RWPE1 (cell line): Measurements from ENCODE around the gene TCF12.

Experiments
- CTCF ChIA-PET: fragments of 350-600 bp; sonication (Branson Sonifier 250); formaldehyde crosslinking; extraction: SDS; loops from one replicate; lab custom pipeline; 2021; lab: Yijun Ruan, JAX
- POLR2A ChIA-PET: fragments of 400-600 bp; formaldehyde crosslinking; extraction: SDS; loops from one replicate; lab custom pipeline; 2020; ENCODE audit warnings: antibody characterized with exemption; ENCODE audit not compliant: low non-redundant PET; lab: Yijun Ruan, JAX
- DNase-seq: peaks from one replicate; pipeline ENCODE4 v3.0.0; 2012; ENCODE audit warnings: low spot score
- H3K27ac ChIP-seq: fragments of 450-650 bp; 2 replicates; pipeline ENCODE4 v1.5.1; 2017
- TF ChIP-seq, protein P1 (sequence below): fragments of 450-650 bp; conservative IDR thresholded peaks from 2 replicates; pipeline ENCODE4 v1.5.1; 2017; ENCODE audit warnings: low read depth, mild to moderate bottlenecking

TCF12 gene

DNA sequence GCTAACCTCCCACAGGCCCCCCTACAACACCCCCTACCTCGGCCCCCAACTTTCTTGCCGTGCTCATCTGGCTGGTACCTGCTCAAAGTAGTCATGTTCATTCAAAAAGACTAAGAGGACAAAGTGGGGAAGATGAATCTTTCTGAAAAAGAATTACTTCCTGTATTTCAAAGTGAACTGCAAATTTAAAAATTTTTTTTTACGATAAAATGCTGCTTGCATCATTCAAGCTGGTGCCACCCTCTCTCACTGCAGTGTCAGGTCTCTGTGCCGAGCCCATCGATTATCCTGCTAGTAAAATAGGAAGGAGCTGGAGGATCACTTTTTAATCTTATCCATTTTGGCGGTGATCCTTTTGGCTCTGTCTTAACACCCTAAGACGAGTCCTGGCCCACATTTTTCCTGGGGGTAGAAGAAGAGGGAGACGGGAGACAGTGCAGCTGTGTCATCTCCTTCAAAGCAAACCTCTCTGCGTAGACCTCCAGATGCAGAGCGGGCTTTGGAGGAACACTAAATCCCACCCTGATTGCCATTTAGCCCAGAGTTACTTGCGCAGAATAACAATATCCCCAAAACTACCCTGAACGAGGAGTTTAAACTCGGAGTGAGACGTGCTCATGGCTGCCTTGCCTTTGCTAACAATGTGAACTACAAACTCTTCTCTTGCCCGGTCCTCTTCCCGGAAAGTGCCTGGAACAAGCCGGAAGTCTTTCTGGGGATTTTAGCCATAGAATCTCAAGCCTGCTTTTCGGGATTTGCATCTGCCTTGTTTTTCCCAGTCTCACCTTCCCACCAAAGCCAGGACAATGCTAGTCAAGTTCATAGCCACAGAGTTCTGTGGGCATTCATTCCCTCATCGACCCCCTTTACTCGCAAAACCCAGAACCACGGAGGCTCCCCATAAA is 391.7 kb downstream of the TCF12 start:
- TF ChIP-seq, protein P1, sequence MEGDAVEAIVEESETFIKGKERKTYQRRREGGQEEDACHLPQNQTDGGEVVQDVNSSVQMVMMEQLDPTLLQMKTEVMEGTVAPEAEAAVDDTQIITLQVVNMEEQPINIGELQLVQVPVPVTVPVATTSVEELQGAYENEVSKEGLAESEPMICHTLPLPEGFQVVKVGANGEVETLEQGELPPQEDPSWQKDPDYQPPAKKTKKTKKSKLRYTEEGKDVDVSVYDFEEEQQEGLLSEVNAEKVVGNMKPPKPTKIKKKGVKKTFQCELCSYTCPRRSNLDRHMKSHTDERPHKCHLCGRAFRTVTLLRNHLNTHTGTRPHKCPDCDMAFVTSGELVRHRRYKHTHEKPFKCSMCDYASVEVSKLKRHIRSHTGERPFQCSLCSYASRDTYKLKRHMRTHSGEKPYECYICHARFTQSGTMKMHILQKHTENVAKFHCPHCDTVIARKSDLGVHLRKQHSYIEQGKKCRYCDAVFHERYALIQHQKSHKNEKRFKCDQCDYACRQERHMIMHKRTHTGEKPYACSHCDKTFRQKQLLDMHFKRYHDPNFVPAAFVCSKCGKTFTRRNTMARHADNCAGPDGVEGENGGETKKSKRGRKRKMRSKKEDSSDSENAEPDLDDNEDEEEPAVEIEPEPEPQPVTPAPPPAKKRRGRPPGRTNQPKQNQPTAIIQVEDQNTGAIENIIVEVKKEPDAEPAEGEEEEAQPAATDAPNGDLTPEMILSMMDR: no peak
- DNase-seq: no peak
- H3K27ac ChIP-seq: no peak overlapping the region
- CTCF ChIA-PET: interaction anchor here (0.7 to 0.9 kb wide), 2 partner anchors 395 to 819 kb away, joined by 4 to 9 read pairs; no protein-coding TSS in a partner anchor
- POLR2A ChIA-PET: no interaction called here

DNA sequence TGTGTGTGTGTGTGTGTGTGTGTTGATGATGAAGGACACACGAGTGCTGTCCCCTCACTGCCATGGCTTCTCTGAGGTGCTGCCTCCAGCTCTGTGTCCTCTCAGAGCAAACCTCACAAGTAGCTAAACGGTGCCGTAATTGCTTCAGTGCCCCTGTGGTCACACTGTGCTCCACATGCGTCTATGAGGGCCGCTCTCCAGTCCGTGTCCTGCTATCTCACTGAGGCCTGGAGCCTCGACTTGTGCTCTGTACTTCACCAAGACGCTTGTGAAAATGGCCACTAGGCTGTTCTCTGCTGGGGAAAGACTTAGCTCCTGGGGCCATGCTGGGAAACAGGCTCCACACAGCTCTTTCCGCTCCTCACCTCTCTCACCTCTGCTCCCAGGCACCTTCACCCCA is 392.4 kb downstream of the TCF12 start:
- no peak overlapping the region for H3K27ac ChIP-seq
- no peak for DNase-seq
- POLR2A ChIA-PET: no interaction called here
- CTCF ChIA-PET: no interaction called here
- TF ChIP-seq, protein P1: no peak

DNA sequence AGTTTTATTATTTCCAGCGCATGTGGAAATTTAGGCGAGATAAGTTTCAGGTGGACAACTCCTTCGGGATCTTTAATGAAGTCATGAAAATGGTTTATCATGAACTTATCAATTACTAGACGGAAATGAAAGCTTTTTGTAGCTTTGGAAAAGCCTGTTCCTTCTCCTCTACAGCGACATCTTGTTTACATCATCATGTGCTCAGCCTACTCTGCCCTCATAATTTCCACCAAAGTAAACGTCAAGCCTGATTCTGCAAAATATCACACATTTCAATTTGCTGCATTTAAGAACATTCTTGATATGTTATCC is 393.5 kb downstream of the TCF12 start:
- H3K27ac ChIP-seq: no peak overlapping the region
- ChIA-PET POLR2A (no interaction called here), CTCF (interaction anchor here (0.8 kb wide), 1 partner anchor 152 kb away, joined by 3 read pairs; no protein-coding TSS in a partner anchor)
- no peak for DNase-seq
- TF ChIP-seq, protein P1: no peak

DNA sequence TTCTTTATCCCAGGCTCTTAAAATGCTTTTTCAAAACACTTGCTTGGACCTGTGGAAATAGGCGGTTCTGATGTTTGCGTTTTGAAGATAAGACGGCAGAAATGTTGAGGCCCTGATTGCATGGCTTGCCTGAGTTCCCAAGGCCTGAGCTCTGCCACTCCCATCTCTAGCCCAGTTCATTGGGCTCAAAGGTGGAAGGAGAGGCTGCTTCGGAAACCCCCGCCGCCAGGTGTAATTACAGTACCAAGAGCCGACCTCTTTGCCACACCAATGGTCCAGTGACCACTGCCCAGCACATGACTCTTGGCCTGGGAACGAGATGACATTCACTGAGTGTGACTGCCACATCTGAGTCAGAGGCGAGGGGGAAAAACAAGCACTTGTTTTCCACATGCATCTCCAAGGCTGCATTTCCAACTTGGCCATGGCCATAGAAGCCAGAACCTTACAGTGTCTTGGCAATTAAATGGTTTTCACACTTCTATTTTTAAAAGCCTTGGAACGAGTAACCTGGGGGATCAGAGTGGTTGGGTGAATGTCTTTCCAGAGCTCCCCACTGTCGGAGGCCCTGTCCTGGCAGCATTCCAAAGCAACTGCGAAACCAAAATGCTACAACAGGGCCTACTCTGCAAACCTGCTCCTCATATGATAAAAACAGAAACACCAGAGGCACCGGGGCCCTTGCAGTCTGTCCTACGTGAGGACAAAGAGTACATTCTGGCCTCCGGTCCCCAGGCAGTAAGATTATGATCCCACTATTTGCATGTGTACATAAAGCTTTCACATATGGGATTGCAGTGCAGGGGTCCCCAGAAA is 394.1 kb downstream of the TCF12 start:
- H3K27ac ChIP-seq: no peak overlapping the region
- ChIA-PET CTCF (interaction anchor here (0.7 to 0.8 kb wide), 2 partner anchors 151 to 197 kb away, joined by 3 to 4 read pairs; no protein-coding TSS in a partner anchor), POLR2A (no interaction called here)
- no peak for DNase-seq
- TF ChIP-seq, protein P1: no peak

DNA sequence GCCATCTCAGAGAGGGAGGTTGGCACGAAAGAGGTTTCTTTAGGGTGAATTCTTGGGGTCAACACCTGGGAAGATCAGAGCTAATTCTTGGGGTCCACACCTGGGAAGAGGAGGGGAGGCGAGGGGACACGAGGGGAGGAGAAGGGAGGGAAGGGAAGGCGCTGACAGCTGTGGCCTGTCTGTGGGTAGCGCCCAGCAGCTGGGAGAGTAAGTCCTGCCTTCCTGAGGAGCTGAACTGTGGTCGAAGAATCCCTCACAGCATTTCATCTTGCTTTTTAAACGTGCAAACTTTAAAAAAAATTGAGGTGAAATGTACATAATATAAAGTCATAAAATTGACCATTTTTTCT is 394.7 kb downstream of the TCF12 start:
- no peak overlapping the region for H3K27ac ChIP-seq
- TF ChIP-seq, protein P1: no peak
- CTCF ChIA-PET: interaction anchor here (0.7 kb wide), 1 partner anchor 196 kb away, joined by 4 read pairs; no protein-coding TSS in a partner anchor
- DNase-seq: no peak
- POLR2A ChIA-PET: no interaction called here

DNA sequence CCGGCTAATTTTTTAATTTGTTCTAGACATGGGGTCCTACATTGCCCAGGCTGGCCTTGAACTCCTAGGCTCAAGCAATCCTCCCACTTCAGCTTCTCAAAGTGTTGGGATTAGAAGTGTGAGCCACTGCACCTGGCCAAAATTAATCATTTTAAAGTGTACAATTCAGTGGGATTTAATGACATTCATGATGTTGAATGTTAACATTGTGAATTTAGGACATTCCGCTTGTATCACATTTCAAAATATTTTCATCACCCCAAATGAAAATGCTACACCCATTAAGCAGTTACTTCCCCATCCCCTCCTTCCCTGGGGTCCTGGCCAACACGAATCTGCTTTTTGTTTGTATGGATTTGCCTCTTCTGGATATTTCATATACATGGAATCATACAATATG is 395.8 kb downstream of the TCF12 start:
- TF ChIP-seq, protein P1: no peak
- CTCF ChIA-PET: no interaction called here
- POLR2A ChIA-PET: no interaction called here
- DNase-seq: no peak
- H3K27ac ChIP-seq: no peak overlapping the region
